NB4 (cell line): ENCODE data around the gene PLA2G2D.

ENCODE experiments used
- MYC ChIP-seq: IDR thresholded peaks from 2 replicates; pipeline ENCODE4 v1.6.1; 2011; ENCODE audit warnings: low read depth, low read length
- POLR2A ChIP-seq: IDR thresholded peaks from 2 replicates; pipeline ENCODE4 v1.6.1; 2011; ENCODE audit warnings: mild to moderate bottlenecking; ENCODE audit not compliant: insufficient read length; ENCODE audit errors: extremely low read depth
- TF ChIP-seq, protein P1 (sequence below): IDR thresholded peaks from one replicate; pipeline ENCODE4 v1.5.1; 2012; ENCODE audit warnings: low read depth, low read length
- TF ChIP-seq, protein P2 (sequence below): IDR thresholded peaks from 2 replicates; pipeline ENCODE4 v1.6.1; 2011; ENCODE audit warnings: low read depth, low read length

DNA sequence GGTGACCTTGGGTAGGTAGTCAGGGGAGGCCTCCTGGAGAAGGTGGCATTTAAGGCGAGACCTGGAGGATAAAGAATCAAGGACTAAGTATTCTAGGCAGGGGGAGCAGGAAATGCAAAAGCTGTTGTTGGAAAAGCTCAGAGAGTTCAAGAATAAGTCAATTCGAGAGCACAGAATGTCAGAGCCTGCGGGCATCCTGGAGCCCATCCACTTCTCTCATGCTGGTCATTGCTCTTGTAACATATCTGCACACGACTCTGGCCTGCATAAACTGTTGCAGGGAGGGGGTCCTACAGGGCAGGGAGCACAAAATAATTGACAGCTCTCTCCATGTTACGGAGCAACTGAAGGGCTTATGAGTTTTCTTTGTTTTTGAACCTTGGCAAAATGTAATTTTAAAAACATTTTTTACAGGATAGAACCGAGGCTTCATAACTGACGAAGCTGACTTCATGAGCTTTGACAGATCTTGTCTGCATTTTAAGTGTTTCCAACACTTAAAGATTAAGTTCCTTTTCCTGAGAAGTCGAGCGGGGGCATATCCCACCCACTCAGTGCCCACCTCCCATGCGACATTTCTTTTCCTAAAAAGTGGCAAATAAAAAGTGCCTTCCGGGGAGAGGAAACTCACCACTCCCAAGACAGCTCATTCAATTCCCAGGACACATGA, 45.1 kb downstream of the PLA2G2D start:
- TF ChIP-seq, protein P1, sequence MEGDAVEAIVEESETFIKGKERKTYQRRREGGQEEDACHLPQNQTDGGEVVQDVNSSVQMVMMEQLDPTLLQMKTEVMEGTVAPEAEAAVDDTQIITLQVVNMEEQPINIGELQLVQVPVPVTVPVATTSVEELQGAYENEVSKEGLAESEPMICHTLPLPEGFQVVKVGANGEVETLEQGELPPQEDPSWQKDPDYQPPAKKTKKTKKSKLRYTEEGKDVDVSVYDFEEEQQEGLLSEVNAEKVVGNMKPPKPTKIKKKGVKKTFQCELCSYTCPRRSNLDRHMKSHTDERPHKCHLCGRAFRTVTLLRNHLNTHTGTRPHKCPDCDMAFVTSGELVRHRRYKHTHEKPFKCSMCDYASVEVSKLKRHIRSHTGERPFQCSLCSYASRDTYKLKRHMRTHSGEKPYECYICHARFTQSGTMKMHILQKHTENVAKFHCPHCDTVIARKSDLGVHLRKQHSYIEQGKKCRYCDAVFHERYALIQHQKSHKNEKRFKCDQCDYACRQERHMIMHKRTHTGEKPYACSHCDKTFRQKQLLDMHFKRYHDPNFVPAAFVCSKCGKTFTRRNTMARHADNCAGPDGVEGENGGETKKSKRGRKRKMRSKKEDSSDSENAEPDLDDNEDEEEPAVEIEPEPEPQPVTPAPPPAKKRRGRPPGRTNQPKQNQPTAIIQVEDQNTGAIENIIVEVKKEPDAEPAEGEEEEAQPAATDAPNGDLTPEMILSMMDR, result no peak
- TF ChIP-seq POLR2A, result no peak
- TF ChIP-seq MYC, result no peak
- TF ChIP-seq, protein P2, sequence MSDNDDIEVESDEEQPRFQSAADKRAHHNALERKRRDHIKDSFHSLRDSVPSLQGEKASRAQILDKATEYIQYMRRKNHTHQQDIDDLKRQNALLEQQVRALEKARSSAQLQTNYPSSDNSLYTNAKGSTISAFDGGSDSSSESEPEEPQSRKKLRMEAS, result no peak
